Activated CD8-positive, alpha-beta T cell treated with anti-CD3 and anti-CD28 coated beads, Interleukin-2, amount 10 ng/mL, durations not matched to agents 7 days and 5 days (primary cell): ENCODE data around the gene PAPOLA. TPM values are rescaled to one million over a fixed set of nuclear protein-coding genes. Genes with fewer than 3 reads are reported as not detected.
"Not testable (repeated sequence)": the region's sequence is repeated elsewhere in the genome, so short reads cannot be mapped to it uniquely, and the experiment has no call there.

ENCODE experiments used
- ATAC-seq: fragments of 150-1000 bp; cut with Tn5 transposase; one replicate; pipeline ENCODE4 v1.10.0; 2021; ENCODE audit warnings: moderate library complexity
- CTCF ChIA-PET: fragments of 350-600 bp; sonication (Branson Sonifier 250); formaldehyde crosslinking; loops from one replicate; lab custom pipeline; 2021; ENCODE audit warnings: antibody characterized with exemption; lab: Charles Lee
- POLR2A ChIA-PET: fragments of 350-600 bp; sonication (Branson Sonifier 250); formaldehyde crosslinking; loops from one replicate; lab custom pipeline; 2021; ENCODE audit warnings: antibody characterized with exemption; lab: Charles Lee
- DNase-seq: peaks from one replicate; pipeline ENCODE4 v3.0.0-alpha.2; 2020
- H3K27ac Mint-ChIP-seq: one replicate; pipeline ENCODE4 v1.8.0; 2021; ENCODE audit warnings: mild to moderate bottlenecking, mixed read lengths
- H3K27me3 Mint-ChIP-seq: one replicate; pipeline ENCODE4 v1.8.0; 2021; ENCODE audit warnings: low read depth, mixed read lengths
- H3K36me3 Mint-ChIP-seq: one replicate; pipeline ENCODE4 v1.8.0; 2021; ENCODE audit warnings: low read depth, mixed read lengths
- H3K4me1 Mint-ChIP-seq: one replicate; pipeline ENCODE4 v1.8.0; 2021; ENCODE audit warnings: low read depth, mixed read lengths
- H3K4me3 Mint-ChIP-seq: one replicate; pipeline ENCODE4 v1.8.0; 2021; ENCODE audit warnings: mild to moderate bottlenecking, mixed read lengths
- H3K9me3 Mint-ChIP-seq: one replicate; pipeline ENCODE4 v1.8.0; 2022; ENCODE audit warnings: mixed read lengths; ENCODE audit not compliant: insufficient read depth
- total RNA-seq, 2 experiments: library from RNA; stranded (reverse); gene quantifications; one replicate each; pipeline ENCODE4 v1.2.3, GENCODE V29; 2021

The PAPOLA gene
- total RNA-seq, result 100 to 1,000 TPM; 163 to 166 TPM

DNA sequence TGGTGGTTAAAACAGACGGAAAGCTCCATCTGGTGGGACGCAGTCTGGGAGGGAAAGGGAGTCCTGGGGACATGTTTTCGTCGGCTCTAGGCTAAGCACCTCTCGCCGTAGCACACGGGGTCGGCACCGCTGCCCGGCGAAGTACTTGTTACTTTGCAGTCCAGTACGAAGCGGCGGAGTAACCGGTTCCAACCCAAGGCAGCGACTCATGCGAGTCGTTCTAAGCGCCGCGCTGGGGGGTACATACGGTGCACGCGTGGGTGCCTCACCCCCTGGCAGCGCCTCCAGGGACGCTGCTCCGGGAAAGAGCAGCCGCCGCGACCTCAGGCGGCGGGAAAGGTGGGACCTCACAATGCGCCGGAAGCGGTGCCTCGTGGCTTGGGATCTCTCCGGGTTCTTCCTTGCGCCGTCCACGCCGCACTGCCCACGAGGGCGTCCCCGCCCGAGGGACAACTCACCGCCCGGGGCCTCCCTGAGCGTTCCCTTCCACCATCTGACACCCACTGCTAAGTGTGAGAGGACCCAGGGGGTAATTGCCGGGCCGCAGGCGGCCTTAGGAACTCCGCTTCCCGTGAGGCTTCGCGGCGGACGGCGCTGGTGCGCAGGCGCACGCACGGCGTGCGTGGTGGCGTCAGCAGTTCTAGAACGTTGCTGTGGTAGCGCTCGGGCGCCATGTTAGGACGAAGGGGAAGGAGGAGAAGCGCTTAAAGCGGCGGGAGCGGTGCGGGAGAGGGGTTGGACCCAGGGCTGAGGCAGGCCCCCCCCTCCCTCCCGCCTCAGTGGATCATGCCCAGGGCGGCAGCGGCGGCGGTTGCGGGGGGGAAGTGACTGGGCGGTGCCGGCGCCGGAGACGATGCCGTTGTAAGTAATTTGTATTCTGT lies at the start of gene PAPOLA:
Gene PAPOLA, plus strand, starts transcription at position 643 of the 881 bp plus-strand sequence. Its CDS starts 211 bp downstream, at position 854.
- peaks cover 39% of the 10 kb centered on the region for H3K4me1 Mint-ChIP-seq
- POLR2A ChIA-PET, result interaction anchor here (0.6 to 1.2 kb wide), 3 partner anchors 11 to 110 kb away, joined by 3 read pairs; partner anchors contain the start of gene AK7
- peaks cover 4% of the 10 kb centered on the region for H3K27me3 Mint-ChIP-seq

DNA sequence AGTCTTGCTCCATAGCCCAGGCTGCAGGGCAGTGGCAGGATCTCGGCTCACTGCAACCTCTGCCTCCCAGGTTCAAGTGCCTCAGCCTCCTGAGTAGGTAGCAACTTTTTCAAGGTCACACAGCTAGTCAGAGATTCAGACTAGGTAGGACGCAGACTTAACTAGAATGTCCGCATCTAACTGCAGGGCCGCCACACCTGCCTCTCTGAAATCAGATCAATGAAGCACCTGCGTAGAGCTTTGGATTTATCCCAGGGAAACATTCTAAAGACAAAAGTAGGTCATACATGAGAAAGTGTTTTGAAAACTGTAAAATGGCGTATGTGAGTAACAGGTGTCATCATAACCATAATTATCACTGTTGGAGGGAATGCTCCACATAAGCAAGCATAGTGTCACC lies 49.5 kb upstream of the PAPOLA start:
- ATAC-seq (no peak), DNase-seq (no peak)
- Mint-ChIP-seq H3K27ac (no peak overlapping the region), H3K4me1 (no peaks in the 10 kb centered on the region), H3K9me3 (no peaks in the 10 kb centered on the region), H3K27me3 (no peaks in the 10 kb centered on the region), H3K36me3 (no peaks in the 10 kb centered on the region), H3K4me3 (no peak overlapping the region)
- ChIA-PET CTCF (no interaction called here), POLR2A (no interaction called here)

More for the DNA sequence above, at the start of gene PAPOLA:
- peaks cover 32% of the 10 kb centered on the region for H3K36me3 Mint-ChIP-seq
- peak within 1 kb of the TSS; percentile 91 for H3K4me3 Mint-ChIP-seq
- H3K27ac Mint-ChIP-seq, result peak within 1 kb of the TSS; percentile 93
- peak; percentile 96 for DNase-seq
- CTCF ChIA-PET, result no interaction called here
- no peaks in the 10 kb centered on the region for H3K9me3 Mint-ChIP-seq
- peak; percentile 92 for ATAC-seq

DNA sequence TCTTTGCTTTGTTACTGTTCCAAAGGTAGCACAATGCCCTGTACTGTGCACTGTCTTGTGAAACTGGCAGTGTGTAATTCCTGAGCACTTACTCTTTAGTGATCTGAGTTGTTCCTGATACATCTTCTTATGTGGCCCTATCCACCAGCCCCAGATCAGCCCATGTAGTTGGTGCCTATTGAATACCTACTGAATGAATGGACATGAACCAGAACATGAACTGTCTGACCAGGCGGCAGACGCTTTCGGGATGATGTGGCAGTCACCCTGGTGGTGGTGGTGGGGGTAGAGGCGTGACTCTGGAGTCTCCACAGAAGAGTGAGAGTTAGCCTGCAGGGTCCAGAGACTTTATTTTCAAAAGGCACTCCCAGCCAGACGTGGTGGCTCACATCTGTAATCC lies 46.6 kb upstream of the PAPOLA start:
- ATAC-seq, result no peak
- Mint-ChIP-seq H3K4me3 (no peak overlapping the region), H3K36me3 (no peaks in the 10 kb centered on the region), H3K4me1 (no peaks in the 10 kb centered on the region), H3K27ac (no peak overlapping the region), H3K27me3 (peaks cover 2% of the 10 kb centered on the region), H3K9me3 (no peaks in the 10 kb centered on the region)
- POLR2A ChIA-PET, result no interaction called here
- CTCF ChIA-PET, result no interaction called here
- no peak for DNase-seq

DNA sequence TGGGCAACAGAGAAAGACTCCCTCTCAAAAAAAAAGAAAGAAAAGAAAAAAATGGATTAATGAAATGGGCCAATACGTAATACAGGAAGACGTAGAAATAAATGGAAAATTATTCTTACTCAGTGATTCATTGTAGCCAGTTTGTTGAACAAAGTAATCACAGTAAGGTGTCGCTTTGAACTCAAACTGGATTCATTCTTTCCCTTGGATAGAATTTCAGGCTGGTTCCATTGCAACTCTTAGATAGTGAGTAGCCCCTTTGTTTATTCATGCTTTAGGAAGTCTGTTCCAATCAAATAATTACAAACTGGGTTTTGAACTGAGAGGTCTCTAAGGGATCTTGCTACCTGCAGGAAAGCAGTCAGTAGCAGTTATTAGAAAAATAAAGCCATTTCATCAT lies 42.3 kb upstream of the PAPOLA start:
- H3K4me1 Mint-ChIP-seq, result peaks cover 15% of the 10 kb centered on the region
- H3K9me3 Mint-ChIP-seq, result no peaks in the 10 kb centered on the region
- ChIA-PET CTCF (no interaction called here), POLR2A (no interaction called here)
- H3K36me3 Mint-ChIP-seq, result no peaks in the 10 kb centered on the region
- H3K4me3 Mint-ChIP-seq, result no peak overlapping the region
- peaks cover 2% of the 10 kb centered on the region for H3K27me3 Mint-ChIP-seq
- no peak overlapping the region for H3K27ac Mint-ChIP-seq
- ATAC-seq, result no peak
- DNase-seq, result no peak

DNA sequence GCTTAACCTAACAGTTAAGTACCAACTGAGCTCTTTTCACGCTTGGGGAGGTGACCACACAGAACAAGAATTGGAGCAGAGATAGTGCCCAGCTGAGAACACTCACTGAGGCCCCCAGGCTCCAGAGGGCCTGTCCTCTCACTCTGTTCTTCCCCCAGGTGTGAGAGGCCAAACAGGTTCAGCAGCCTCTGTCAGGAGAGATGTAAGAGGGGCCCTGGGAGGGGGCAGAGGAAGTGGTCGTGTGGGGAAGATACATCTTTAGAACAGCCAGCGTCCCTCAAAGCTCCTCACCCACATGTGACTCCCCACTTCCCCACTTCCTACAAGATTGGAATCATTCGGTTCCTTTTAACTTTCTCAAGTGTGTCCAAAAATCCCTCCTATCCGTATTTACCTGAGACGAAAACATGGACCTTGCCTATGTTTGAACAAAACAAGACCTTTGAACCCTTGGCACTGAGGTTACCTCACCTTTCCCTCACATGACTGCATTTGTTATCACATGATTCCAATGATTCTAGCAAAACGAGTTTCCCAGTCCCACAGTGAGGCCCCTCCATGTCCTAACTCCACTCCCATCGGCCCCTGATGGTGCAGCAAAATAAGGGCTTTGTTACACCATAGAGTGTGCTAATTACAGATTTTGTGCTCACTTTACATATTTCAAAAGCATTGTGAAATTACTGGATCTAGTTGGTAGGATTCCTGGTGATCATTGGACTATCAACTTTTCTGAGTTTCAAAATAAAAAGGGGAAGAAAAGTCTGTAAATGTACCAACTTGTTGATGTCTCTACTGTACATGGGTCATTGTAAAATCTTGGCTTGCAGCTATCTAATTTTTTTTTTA lies 40.0 kb upstream of the PAPOLA start:
- no peaks in the 10 kb centered on the region for H3K36me3 Mint-ChIP-seq

DNA sequence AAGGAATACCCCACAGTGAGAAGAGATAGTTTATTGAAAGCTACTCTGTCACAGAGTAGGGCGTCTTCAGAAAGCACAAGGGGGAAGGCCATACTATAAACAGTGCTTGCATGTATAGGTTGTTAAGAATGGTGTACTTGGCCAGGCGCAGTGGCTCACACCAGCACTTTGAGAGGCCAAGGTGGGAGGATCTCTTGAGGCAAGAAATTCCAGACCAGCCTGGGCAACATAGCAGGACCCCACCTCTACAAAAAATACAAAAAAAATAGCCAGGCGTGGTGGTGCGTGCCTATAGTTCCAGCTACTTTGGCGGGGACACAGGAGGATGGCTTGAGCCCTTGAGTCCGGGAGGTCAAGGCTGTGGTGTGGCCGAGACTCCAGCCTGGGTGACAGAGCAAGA lies 38.0 kb upstream of the PAPOLA start:
- CTCF ChIA-PET, result no interaction called here
- no peak overlapping the region for H3K27ac Mint-ChIP-seq
- no peaks in the 10 kb centered on the region for H3K27me3 Mint-ChIP-seq
- H3K4me1 Mint-ChIP-seq, result peaks cover 15% of the 10 kb centered on the region
- no peak overlapping the region for H3K4me3 Mint-ChIP-seq
- POLR2A ChIA-PET, result no interaction called here
- no peaks in the 10 kb centered on the region for H3K36me3 Mint-ChIP-seq
- H3K9me3 Mint-ChIP-seq, result no peaks in the 10 kb centered on the region
- no peak for ATAC-seq
- no peak for DNase-seq

More for the DNA sequence above, 40.0 kb upstream of the PAPOLA start:
- Mint-ChIP-seq H3K27me3 (peaks cover 2% of the 10 kb centered on the region), H3K9me3 (no peaks in the 10 kb centered on the region), H3K27ac (peak overlapping the region; percentile 20), H3K4me3 (no peak overlapping the region), H3K4me1 (peaks cover 15% of the 10 kb centered on the region)
- DNase-seq (peak; percentile 21), ATAC-seq (no peak)
- ChIA-PET CTCF (no interaction called here), POLR2A (no interaction called here)

DNA sequence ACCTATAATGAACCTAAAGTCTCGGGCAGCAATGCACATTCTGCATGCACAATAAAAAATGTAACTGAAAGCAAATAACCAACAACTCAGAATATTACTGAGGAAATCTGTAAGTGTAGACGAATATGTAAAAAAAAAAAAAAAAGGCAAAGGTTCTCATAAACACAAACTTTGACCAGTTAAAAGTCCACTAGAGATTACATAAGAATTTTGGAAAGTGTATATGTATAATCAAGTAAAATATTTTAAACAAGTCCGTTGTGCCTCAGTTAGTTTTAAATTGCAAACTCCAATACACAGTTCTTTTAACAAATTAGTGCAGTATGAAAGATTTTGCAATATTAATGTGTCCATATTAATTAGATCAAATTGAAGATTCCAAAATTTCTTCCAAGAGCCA lies 35.3 kb upstream of the PAPOLA start:
- Mint-ChIP-seq H3K36me3 (no peaks in the 10 kb centered on the region), H3K27me3 (peaks cover 5% of the 10 kb centered on the region), H3K4me3 (no peak overlapping the region), H3K4me1 (peaks cover 6% of the 10 kb centered on the region), H3K27ac (no peak overlapping the region), H3K9me3 (no peaks in the 10 kb centered on the region)
- no peak for ATAC-seq
- ChIA-PET POLR2A (no interaction called here), CTCF (no interaction called here)
- DNase-seq, result no peak

DNA sequence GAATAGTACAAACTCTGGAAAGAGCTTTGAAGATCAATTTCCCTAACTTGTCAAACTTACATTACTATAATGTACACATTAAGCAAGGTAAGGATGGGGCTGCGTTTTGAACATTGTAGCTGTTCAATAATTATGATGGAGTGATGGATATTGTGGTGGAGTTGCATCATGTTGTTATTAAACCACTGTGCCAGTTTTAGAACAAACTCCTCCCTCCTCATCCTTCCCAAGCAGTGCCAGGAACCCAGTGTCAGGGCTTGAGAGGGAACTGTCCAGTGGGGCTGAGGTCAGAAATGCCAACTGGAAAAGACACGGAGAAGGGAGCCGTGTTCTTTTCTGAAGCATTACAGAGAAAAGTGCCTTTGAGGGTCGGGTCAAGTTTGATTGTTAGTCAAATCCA lies 31.9 kb upstream of the PAPOLA start:
- Mint-ChIP-seq H3K27me3 (peaks cover 9% of the 10 kb centered on the region), H3K36me3 (no peaks in the 10 kb centered on the region), H3K4me3 (no peak overlapping the region), H3K27ac (no peak overlapping the region), H3K4me1 (no peaks in the 10 kb centered on the region), H3K9me3 (no peaks in the 10 kb centered on the region)
- ATAC-seq (no peak), DNase-seq (no peak)
- ChIA-PET CTCF (no interaction called here), POLR2A (no interaction called here)

DNA sequence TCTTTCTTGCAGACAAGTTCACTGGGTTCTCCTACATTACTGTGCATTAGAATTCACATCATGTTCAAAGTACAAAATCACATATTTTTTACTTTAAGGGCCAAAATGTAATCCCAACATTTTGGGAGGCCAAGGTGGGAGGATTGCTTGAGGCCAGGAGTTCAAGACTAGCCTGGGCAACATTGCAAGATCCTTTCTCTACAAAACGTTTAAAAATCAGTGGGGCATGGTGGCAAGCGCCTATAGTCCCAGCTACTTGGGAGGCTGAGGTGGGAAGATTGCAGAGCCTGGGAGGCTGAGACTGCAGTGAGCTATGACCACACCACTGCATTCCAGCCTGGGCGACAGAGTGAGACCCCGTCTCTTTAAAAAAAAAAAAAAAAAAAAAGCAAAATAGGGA lies 31.2 kb upstream of the PAPOLA start:
- H3K4me1 Mint-ChIP-seq, DNase-seq, H3K9me3 Mint-ChIP-seq, H3K27ac Mint-ChIP-seq, H3K4me3 Mint-ChIP-seq, H3K36me3 Mint-ChIP-seq, ATAC-seq, H3K27me3 Mint-ChIP-seq: not testable (repeated sequence)
- ChIA-PET CTCF (interaction anchor here (0.7 kb wide), 1 partner anchor 316 kb away, joined by 3 read pairs; no protein-coding TSS in a partner anchor), POLR2A (interaction anchor here (0.6 kb wide), 1 partner anchor 135 kb away, joined by 3 read pairs; no protein-coding TSS in a partner anchor)

DNA sequence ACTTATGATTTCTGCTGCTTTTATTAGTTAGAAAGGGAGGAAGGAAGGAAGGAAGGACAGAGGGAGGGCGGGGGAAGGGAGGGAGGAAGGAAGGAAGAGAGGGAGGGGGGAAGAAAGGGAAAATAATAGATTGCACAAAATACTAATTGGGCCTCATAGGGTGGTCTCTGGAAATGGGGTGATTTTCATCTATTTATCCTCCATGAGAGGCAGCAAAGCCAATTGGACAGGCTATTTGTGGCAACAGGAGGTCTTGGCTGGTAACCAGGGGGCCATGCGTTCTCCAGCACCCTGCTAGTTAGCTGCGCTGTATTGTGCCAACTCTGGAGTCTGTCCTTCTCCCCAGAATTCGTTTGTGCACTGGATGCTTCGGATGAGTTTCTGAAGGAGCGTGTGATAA lies 24.1 kb upstream of the PAPOLA start:
- H3K4me3 Mint-ChIP-seq, result no peak overlapping the region
- H3K4me1 Mint-ChIP-seq, result no peaks in the 10 kb centered on the region
- H3K9me3 Mint-ChIP-seq, result no peaks in the 10 kb centered on the region
- H3K27ac Mint-ChIP-seq, result no peak overlapping the region
- ATAC-seq, result no peak
- POLR2A ChIA-PET, result no interaction called here
- DNase-seq, result no peak
- no peaks in the 10 kb centered on the region for H3K36me3 Mint-ChIP-seq
- CTCF ChIA-PET, result no interaction called here
- H3K27me3 Mint-ChIP-seq, result peaks cover 6% of the 10 kb centered on the region

DNA sequence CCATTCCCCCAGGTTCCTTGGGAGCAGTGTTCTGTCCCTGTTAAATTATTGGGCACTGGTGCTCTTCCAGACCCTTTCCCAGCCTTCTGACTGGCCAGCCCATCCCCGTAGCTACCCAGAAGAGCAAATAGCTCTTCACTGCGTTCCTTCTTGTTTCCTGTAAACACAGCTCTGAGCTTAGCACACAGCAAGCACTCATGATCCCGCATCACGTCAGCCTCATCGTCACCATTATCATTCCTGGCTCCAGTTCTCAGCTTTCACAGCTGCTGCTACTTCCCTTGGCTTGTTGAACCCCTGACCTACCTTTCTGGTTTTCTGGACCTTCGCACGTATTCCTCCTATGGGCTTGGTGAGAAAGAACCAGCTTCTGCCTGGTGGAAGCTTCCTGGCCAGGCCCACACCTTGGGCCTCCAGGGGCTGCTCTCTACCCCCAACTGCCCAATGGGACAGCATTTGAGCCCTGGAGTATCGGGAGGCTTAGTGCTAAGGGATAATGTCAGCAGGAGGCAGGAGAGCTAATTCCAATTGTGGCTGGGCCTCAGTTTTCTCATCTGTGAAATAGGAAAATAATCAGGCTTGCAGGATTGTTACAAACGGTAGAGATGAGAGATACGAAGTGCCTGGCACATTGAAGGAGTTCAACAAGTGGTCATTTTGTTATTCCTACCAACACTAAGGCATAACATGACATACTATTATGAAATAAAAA lies 22.6 kb upstream of the PAPOLA start:
- no peaks in the 10 kb centered on the region for H3K36me3 Mint-ChIP-seq
- ChIA-PET CTCF (no interaction called here), POLR2A (no interaction called here)
- no peak overlapping the region for H3K27ac Mint-ChIP-seq
- no peak for DNase-seq
- no peaks in the 10 kb centered on the region for H3K9me3 Mint-ChIP-seq
- no peak overlapping the region for H3K4me3 Mint-ChIP-seq
- H3K27me3 Mint-ChIP-seq, result peaks cover 8% of the 10 kb centered on the region
- ATAC-seq, result no peak
- no peaks in the 10 kb centered on the region for H3K4me1 Mint-ChIP-seq
